ENCODE measurements around the gene FBXL17. TPM values are rescaled to one million over a fixed set of nuclear protein-coding genes. Genes with fewer than 3 reads are reported as not detected.

The FBXL17 gene
- total RNA-seq, 1 donor from 2014 or later = 17.5 TPM

- DNase-seq = no peak
- Histone ChIP-seq H3K4me1 (no peaks in the 10 kb centered on the region), H3K9me3 (no peaks in the 10 kb centered on the region), H3K36me3 (no peaks in the 10 kb centered on the region), H3K27me3 (no peaks in the 10 kb centered on the region), H3K4me3 (no peak overlapping the region), H3K27ac (no peak overlapping the region)
- no peak for TF ChIP-seq CTCF (IDR thresholded peaks at IDR 0.05)
- intact Hi-C loops (cut with DNase I) = no loop called here
- ATAC-seq = no peak
These were observed 279.4 kb downstream of the FBXL17 start for GRCh38 chr5:108102463-108102862.

GRCh38 chr5:108101821-108102220, 280.1 kb downstream of the FBXL17 start:
- intact Hi-C loops (cut with DNase I) = no loop called here
- no peak for TF ChIP-seq CTCF (IDR thresholded peaks at IDR 0.05)

GRCh38 chr5:108101130-108101529, 280.8 kb downstream of the FBXL17 start:
- TF ChIP-seq CTCF (IDR thresholded peaks at IDR 0.05) = no peak
- ATAC-seq (peak; percentile 20), DNase-seq (no peak)
- Histone ChIP-seq H3K4me3 (no peak overlapping the region), H3K4me1 (no peaks in the 10 kb centered on the region), H3K27me3 (no peaks in the 10 kb centered on the region), H3K9me3 (no peaks in the 10 kb centered on the region), H3K36me3 (no peaks in the 10 kb centered on the region), H3K27ac (no peak overlapping the region)
- intact Hi-C loops (cut with DNase I) = no loop called here

More at GRCh38 chr5:108101821-108102220, 280.1 kb downstream of the FBXL17 start:
- Histone ChIP-seq H3K4me3 (no peak overlapping the region), H3K4me1 (no peaks in the 10 kb centered on the region), H3K27ac (no peak overlapping the region), H3K36me3 (no peaks in the 10 kb centered on the region), H3K9me3 (no peaks in the 10 kb centered on the region), H3K27me3 (no peaks in the 10 kb centered on the region)
- DNase-seq = no peak
- ATAC-seq = no peak

- no peaks in the 10 kb centered on the region for H3K9me3 ChIP-seq
- H3K27ac ChIP-seq = no peak overlapping the region
- no peaks in the 10 kb centered on the region for H3K36me3 ChIP-seq
- ATAC-seq = no peak
- no peak overlapping the region for H3K4me3 ChIP-seq
- no peaks in the 10 kb centered on the region for H3K4me1 ChIP-seq
- H3K27me3 ChIP-seq = no peaks in the 10 kb centered on the region
- intact Hi-C loops (cut with DNase I) = no loop called here
- no peak for DNase-seq
- no peak for TF ChIP-seq CTCF (IDR thresholded peaks at IDR 0.05)
These were observed 287.1 kb downstream of the FBXL17 start for GRCh38 chr5:108094800-108095199.

- Histone ChIP-seq H3K4me1 (no peaks in the 10 kb centered on the region), H3K9me3 (no peaks in the 10 kb centered on the region), H3K4me3 (no peak overlapping the region), H3K27me3 (no peaks in the 10 kb centered on the region), H3K27ac (no peak overlapping the region), H3K36me3 (no peaks in the 10 kb centered on the region)
- ATAC-seq (no peak), DNase-seq (no peak)
- intact Hi-C loops (cut with DNase I) = no loop called here
- TF ChIP-seq CTCF (IDR thresholded peaks at IDR 0.05) = peak; percentile 39
These were observed 288.7 kb downstream of the FBXL17 start for GRCh38 chr5:108093186-108093585.

- Histone ChIP-seq H3K9me3 (no peaks in the 10 kb centered on the region), H3K4me3 (no peak overlapping the region), H3K27me3 (no peaks in the 10 kb centered on the region), H3K27ac (no peak overlapping the region), H3K4me1 (no peaks in the 10 kb centered on the region), H3K36me3 (no peaks in the 10 kb centered on the region)
- ATAC-seq = no peak
- DNase-seq = no peak
- intact Hi-C loops (cut with DNase I) = no loop called here
- no peak for TF ChIP-seq CTCF (IDR thresholded peaks at IDR 0.05)
These were observed 291.0 kb downstream of the FBXL17 start for GRCh38 chr5:108090946-108091345.

Data from upper lobe of right lung (tissue), 1 donor.